ENCODE data around the gene ZRANB3.

ZRANB3 gene

DNA sequence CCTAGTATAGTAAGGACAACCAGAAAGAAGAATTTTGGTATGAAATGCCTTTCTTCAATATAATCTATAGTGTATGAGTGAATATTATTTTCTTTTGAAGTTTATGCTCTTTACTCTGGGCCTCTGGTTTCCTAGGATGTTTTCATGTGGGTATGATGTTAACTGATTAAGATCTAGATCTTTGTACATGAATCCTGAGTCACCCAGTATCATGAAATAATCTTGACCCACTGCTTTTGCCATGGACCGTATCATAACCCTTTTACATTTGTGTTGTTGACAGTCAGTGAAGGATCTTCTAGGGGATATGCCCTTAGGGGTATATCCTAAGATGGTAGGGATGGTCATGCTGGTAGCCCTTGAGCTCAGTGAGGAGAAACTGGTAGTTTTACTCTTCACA, 378.7 kb downstream of the ZRANB3 start:
- no peaks in the 10 kb centered on the region for H3K9me3 Mint-ChIP-seq
- H3K27ac Mint-ChIP-seq, result peak overlapping the region in 1 of 3 experiments; percentile 96
- TF ChIP-seq, protein P1, sequence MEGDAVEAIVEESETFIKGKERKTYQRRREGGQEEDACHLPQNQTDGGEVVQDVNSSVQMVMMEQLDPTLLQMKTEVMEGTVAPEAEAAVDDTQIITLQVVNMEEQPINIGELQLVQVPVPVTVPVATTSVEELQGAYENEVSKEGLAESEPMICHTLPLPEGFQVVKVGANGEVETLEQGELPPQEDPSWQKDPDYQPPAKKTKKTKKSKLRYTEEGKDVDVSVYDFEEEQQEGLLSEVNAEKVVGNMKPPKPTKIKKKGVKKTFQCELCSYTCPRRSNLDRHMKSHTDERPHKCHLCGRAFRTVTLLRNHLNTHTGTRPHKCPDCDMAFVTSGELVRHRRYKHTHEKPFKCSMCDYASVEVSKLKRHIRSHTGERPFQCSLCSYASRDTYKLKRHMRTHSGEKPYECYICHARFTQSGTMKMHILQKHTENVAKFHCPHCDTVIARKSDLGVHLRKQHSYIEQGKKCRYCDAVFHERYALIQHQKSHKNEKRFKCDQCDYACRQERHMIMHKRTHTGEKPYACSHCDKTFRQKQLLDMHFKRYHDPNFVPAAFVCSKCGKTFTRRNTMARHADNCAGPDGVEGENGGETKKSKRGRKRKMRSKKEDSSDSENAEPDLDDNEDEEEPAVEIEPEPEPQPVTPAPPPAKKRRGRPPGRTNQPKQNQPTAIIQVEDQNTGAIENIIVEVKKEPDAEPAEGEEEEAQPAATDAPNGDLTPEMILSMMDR (IDR thresholded peaks at IDR 0.05; ENCODE audit: unreplicated experiment in 3 of 3), result no peak
- peaks cover 64% of the 10 kb centered on the region for H3K36me3 Mint-ChIP-seq (ENCODE audit: low read depth)
- H3K27me3 Mint-ChIP-seq (ENCODE audit: low read depth), result no peaks in the 10 kb centered on the region
- H3K4me3 Mint-ChIP-seq, result no peak overlapping the region
- no peaks in the 10 kb centered on the region for H3K4me1 Mint-ChIP-seq

DNA sequence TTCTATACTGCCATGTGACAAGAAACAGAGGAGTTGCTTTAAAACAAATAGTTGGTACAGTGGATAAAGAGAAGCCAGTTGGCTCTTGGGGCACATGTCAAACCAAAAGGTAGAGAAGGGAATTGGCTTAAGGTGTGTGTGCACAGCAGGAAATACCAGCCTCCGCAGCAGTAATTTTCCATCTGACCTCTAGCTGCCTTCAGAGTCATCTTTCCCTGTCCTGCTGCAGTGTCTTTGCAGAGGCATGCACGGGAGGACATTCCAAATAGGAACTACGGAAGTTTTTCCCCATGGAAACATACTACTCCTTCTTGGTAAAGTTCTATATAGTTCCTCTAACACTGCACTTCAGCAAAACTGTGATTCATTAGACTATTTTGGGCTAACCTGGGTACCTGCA, 379.4 kb downstream of the ZRANB3 start:
- no peaks in the 10 kb centered on the region for H3K4me1 Mint-ChIP-seq
- H3K27ac Mint-ChIP-seq, result peak overlapping the region; percentile 40 to 96 (median 78)
- H3K4me3 Mint-ChIP-seq, result no peak overlapping the region
- TF ChIP-seq, protein P1 (IDR thresholded peaks at IDR 0.05; ENCODE audit: unreplicated experiment in 3 of 3), result no peak
- H3K36me3 Mint-ChIP-seq (ENCODE audit: low read depth), result peaks cover 59% of the 10 kb centered on the region
- no peaks in the 10 kb centered on the region for H3K27me3 Mint-ChIP-seq (ENCODE audit: low read depth)
- H3K9me3 Mint-ChIP-seq, result no peaks in the 10 kb centered on the region

DNA sequence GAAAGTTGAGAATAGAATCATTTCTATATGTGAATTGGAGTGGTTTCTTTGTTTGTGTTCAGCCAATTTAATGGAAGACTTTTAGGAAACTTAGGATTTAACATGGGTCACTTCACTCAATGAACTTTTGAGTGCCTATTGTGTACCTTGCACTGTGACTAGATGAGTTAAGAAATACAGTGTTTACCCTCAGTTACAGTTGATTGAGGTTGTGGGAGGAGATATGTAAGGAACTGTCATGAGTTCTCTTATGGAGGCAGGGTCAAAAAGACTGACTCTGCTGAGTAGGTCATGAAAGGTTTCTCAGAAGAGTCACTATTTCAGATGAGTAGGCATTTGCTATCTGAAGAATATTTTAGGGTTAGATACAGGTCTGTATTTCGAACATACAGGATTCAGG, 380.3 kb downstream of the ZRANB3 start:
- H3K27me3 Mint-ChIP-seq (ENCODE audit: low read depth), result no peaks in the 10 kb centered on the region
- H3K4me3 Mint-ChIP-seq, result no peak overlapping the region
- peak overlapping the region; percentile 19 to 96 (median 40) for H3K27ac Mint-ChIP-seq
- H3K36me3 Mint-ChIP-seq (ENCODE audit: low read depth), result peaks cover 57% of the 10 kb centered on the region
- H3K9me3 Mint-ChIP-seq, result no peaks in the 10 kb centered on the region
- no peaks in the 10 kb centered on the region for H3K4me1 Mint-ChIP-seq
- TF ChIP-seq, protein P1 (IDR thresholded peaks at IDR 0.05; ENCODE audit: unreplicated experiment in 3 of 3), result no peak

DNA sequence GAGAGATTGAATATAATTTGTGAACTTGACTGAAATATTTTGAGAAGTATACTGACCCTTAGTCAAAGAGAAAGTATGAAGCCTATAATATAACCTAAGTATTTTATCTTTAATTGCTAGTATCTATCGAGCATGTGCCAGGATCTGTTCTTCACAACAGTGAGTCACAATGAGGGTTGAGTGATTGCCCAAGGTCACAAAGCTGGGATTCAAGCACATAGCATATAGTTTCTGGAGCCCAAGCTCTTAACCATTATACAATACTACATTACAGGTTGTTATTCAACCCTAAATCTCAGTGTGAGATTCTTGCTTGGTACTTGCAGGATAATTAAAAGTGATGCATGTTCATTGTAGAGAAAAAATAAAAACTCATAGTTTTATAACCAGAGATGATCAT, 381.8 kb downstream of the ZRANB3 start:
- no peaks in the 10 kb centered on the region for H3K27me3 Mint-ChIP-seq (ENCODE audit: low read depth)
- peaks cover 55% of the 10 kb centered on the region for H3K36me3 Mint-ChIP-seq (ENCODE audit: low read depth)
- TF ChIP-seq, protein P1 (IDR thresholded peaks at IDR 0.05; ENCODE audit: unreplicated experiment in 3 of 3), result no peak
- H3K4me1 Mint-ChIP-seq, result no peaks in the 10 kb centered on the region
- no peak overlapping the region for H3K4me3 Mint-ChIP-seq
- H3K9me3 Mint-ChIP-seq, result no peaks in the 10 kb centered on the region
- H3K27ac Mint-ChIP-seq, result peak overlapping the region in 1 of 3 experiments; percentile 69

DNA sequence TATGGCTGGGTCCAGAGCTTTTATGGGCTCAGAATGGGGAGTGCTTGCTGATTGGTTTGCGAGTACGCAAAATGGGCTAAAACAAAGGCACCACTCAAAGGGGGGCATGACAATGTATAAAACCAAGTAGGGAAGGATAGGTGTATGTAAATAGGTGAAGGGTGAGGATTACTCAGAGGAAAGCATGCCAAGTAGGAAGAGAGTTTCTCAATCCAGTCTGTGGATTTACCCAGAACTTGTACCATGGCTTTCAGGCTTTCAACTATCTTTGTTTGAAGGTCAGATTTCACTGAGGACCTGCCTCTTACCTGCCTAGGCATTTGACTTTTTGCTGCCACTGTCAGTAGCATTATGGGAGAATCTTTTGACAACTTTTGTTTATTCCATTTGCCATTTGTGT, 386.7 kb downstream of the ZRANB3 start:
- no peak overlapping the region for H3K27ac Mint-ChIP-seq
- H3K4me3 Mint-ChIP-seq, result no peak overlapping the region
- H3K9me3 Mint-ChIP-seq, result peaks cover 27% of the 10 kb centered on the region
- H3K27me3 Mint-ChIP-seq (ENCODE audit: low read depth), result no peaks in the 10 kb centered on the region
- peaks cover 77% of the 10 kb centered on the region for H3K36me3 Mint-ChIP-seq (ENCODE audit: low read depth)
- H3K4me1 Mint-ChIP-seq, result no peaks in the 10 kb centered on the region
- TF ChIP-seq, protein P1 (IDR thresholded peaks at IDR 0.05; ENCODE audit: unreplicated experiment in 3 of 3), result no peak

DNA sequence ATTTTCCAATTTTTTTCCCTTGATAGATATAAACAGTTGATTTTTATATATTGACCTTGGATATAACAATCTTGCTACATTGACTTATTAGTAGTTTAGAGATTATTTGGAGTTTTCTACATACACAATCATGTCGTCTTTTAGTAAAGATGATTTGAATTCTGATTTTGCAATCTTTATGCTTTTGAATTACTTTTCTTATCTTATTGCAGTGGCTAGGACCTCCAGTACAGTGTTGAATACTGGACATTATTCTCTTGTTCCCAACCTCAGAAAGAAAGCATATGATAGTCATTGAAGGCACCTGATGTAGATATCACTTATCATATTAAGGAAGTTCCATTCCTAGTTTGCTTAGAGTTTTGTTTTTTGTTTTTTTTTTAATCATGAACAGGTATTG, 388.7 kb downstream of the ZRANB3 start:
- H3K9me3 Mint-ChIP-seq, result peaks cover 27% of the 10 kb centered on the region
- peaks cover 80% of the 10 kb centered on the region for H3K36me3 Mint-ChIP-seq (ENCODE audit: low read depth)
- no peaks in the 10 kb centered on the region for H3K27me3 Mint-ChIP-seq (ENCODE audit: low read depth)
- H3K4me1 Mint-ChIP-seq, result no peaks in the 10 kb centered on the region
- no peak overlapping the region for H3K4me3 Mint-ChIP-seq
- H3K27ac Mint-ChIP-seq, result no peak overlapping the region
- TF ChIP-seq, protein P1 (IDR thresholded peaks at IDR 0.05; ENCODE audit: unreplicated experiment in 3 of 3), result no peak
